VCaP (cell line): Measurements from ENCODE around the gene TPGS1.
A peak's percentile ranks its signal among the peaks of the same experiment; 100 is the strongest.

Experiments used
- H3K27ac ChIP-seq: fragments of 450-650 bp; 2 replicates; pipeline ENCODE4 v1.5.1; 2017
- TF ChIP-seq, protein P1 (sequence below): fragments of 450-650 bp; conservative IDR thresholded peaks from 2 replicates; pipeline ENCODE4 v1.5.1; 2017; ENCODE audit warnings: mild to moderate bottlenecking, moderate library complexity

The TPGS1 gene

GRCh38 chr19:495081-495401 lies 12.3 kb upstream of the TPGS1 start:
- no peak overlapping the region for H3K27ac ChIP-seq
- TF ChIP-seq, protein P1, sequence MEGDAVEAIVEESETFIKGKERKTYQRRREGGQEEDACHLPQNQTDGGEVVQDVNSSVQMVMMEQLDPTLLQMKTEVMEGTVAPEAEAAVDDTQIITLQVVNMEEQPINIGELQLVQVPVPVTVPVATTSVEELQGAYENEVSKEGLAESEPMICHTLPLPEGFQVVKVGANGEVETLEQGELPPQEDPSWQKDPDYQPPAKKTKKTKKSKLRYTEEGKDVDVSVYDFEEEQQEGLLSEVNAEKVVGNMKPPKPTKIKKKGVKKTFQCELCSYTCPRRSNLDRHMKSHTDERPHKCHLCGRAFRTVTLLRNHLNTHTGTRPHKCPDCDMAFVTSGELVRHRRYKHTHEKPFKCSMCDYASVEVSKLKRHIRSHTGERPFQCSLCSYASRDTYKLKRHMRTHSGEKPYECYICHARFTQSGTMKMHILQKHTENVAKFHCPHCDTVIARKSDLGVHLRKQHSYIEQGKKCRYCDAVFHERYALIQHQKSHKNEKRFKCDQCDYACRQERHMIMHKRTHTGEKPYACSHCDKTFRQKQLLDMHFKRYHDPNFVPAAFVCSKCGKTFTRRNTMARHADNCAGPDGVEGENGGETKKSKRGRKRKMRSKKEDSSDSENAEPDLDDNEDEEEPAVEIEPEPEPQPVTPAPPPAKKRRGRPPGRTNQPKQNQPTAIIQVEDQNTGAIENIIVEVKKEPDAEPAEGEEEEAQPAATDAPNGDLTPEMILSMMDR: no peak

DNA sequence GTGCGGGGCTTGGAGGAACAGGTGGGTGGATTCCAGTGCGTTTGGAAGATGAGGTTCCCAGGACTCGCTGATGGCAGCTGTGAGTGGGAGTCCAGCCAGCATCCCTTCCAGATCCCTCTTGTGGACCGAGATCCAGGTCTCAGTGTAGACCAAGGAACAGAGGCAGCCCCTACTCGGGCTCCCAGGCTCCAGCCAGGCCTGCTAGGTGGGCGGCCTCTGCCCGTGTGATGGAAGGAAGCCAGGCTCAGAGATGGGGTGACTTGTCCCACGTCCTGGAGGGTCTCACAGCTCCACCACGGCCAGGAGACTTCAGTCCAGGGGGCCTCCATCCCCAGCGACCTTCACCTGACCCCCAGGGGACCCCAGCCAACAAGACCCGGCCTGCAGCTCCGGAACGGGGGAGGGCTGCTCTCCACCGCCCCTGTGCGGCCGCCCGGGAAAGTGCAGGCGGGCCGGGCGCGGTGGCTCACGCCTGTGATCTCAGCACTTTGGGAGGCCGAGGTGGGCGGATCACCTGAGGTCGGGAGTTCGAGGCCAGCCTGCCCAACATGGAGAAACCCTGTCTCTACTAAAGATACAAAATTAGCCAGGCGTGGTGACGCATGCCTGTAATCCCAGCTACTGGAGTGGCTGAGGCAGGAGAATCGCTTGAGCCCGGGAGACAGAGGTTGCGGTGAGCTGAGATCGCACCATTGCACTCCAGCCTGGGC lies 11.7 kb upstream of the TPGS1 start:
- TF ChIP-seq, protein P1: peak; percentile 68
- H3K27ac ChIP-seq: no peak overlapping the region

- TF ChIP-seq, protein P1: no peak
- H3K27ac ChIP-seq: no peak within 1 kb of the TSS
Observed at GRCh38 chr19:496112-496665, 11.1 kb upstream of the TPGS1 start, which contains the start of gene MADCAM1. MADCAM1 (plus strand) TSS chr19:496486; CDS start chr19:496500, 14 bp downstream.

DNA sequence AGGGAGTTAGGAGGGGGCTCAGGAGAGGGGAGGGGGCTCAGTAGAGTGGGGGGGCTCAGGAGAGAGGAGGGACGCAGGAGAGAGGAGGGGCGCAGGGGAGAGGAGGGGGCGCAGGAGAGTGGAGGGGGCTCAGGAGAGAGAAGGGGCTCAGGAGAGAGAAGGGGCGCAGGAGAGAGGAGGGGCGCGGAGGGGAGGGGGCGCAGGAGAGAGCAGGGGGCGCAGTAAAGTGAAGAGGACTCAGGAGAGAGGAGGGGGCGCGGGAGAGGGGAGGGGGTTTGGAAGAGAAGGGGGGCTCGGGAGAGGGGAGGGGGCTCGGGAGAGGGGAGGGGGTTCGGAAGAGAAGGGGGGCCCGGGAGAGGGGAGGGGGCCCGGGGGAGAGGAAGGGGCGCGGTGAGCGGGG lies 10.3 kb upstream of the TPGS1 start:
- TF ChIP-seq, protein P1: no peak
- no peak overlapping the region for H3K27ac ChIP-seq

- TF ChIP-seq, protein P1: no peak
- no peak overlapping the region for H3K27ac ChIP-seq
Observed at GRCh38 chr19:497491-497868, 9.8 kb upstream of the TPGS1 start.

GRCh38 chr19:497869-498510 lies 9.3 kb upstream of the TPGS1 start:
- H3K27ac ChIP-seq: no peak overlapping the region
- TF ChIP-seq, protein P1: no peak

DNA sequence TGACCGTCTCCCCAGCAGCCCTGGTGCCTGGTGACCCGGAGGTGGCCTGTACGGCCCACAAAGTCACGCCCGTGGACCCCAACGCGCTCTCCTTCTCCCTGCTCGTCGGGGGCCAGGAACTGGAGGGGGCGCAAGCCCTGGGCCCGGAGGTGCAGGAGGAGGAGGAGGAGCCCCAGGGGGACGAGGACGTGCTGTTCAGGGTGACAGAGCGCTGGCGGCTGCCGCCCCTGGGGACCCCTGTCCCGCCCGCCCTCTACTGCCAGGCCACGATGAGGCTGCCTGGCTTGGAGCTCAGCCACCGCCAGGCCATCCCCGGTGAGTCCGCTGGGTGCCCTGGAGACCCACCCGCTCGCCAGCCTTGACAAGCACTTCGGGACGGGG lies 8.8 kb upstream of the TPGS1 start:
- no peak overlapping the region for H3K27ac ChIP-seq
- TF ChIP-seq, protein P1: no peak
